HG03097 (cell line): ENCODE measurements around the gene PUDP.
A peak's percentile ranks its signal among the peaks of the same experiment; 100 is the strongest.
"Not testable (repeated sequence)": the region's sequence is repeated elsewhere in the genome, so short reads cannot be mapped to it uniquely, and the experiment has no call there.

Experiments
- ATAC-seq: cut with Tn5 transposase; IDR thresholded peaks from one replicate; pipeline ENCODE4 v1.9.1; 2021; ENCODE audit not compliant: unreplicated experiment, low FRiP score

Gene PUDP

GRCh38 chrX:7110821-7111276, 37.1 kb downstream of the PUDP start:
- ATAC-seq = peak; percentile 62

GRCh38 chrX:7109838-7110793, 37.8 kb downstream of the PUDP start:
- ATAC-seq = peak; percentile 60

- ATAC-seq = no peak
Observed at GRCh38 chrX:7109049-7109531, 38.9 kb downstream of the PUDP start.

GRCh38 chrX:7108030-7108429, 39.9 kb downstream of the PUDP start:
- ATAC-seq = no peak

- no peak for ATAC-seq
Observed at GRCh38 chrX:7106649-7107048, 41.3 kb downstream of the PUDP start.

- ATAC-seq = no peak
Observed at GRCh38 chrX:7102119-7102518, 45.8 kb downstream of the PUDP start.

- no peak for ATAC-seq
Observed at GRCh38 chrX:7100022-7100421, 47.9 kb downstream of the PUDP start.

GRCh38 chrX:7095657-7096056, 52.3 kb downstream of the PUDP start:
- ATAC-seq = not testable (repeated sequence)

GRCh38 chrX:7093305-7093704, 54.6 kb downstream of the PUDP start:
- ATAC-seq = no peak

- ATAC-seq = no peak
Observed at GRCh38 chrX:7092543-7092942, 55.4 kb downstream of the PUDP start.

GRCh38 chrX:7091923-7092322, 56.0 kb downstream of the PUDP start:
- ATAC-seq = no peak

GRCh38 chrX:7090641-7091040, 57.3 kb downstream of the PUDP start:
- ATAC-seq = no peak

- ATAC-seq = peak; percentile 35
Observed at GRCh38 chrX:7088968-7089615, 58.9 kb downstream of the PUDP start.

GRCh38 chrX:7086384-7086783, 61.6 kb downstream of the PUDP start:
- ATAC-seq = no peak

GRCh38 chrX:7085879-7086278, 62.1 kb downstream of the PUDP start:
- no peak for ATAC-seq

GRCh38 chrX:7084841-7085240, 63.1 kb downstream of the PUDP start:
- no peak for ATAC-seq

- peak; percentile 97 for ATAC-seq
Observed at GRCh38 chrX:7083468-7084396, 64.2 kb downstream of the PUDP start.

- ATAC-seq = no peak
Observed at GRCh38 chrX:7083021-7083420, 64.9 kb downstream of the PUDP start.

GRCh38 chrX:7082556-7082955, 65.4 kb downstream of the PUDP start:
- ATAC-seq = no peak
